ENCODE measurements around the gene LIME1. TPM values are rescaled to one million over a fixed set of nuclear protein-coding genes. Genes with fewer than 3 reads are reported as not detected.
A peak's percentile ranks its signal among the peaks of the same experiment; 100 is the strongest.

LIME1 gene
- total RNA-seq, 1 experiment from 2014 or later: 4.5 TPM

GRCh38 chr20:63696628-63697356, 39.7 kb upstream of the LIME1 start, which contains the start of gene TNFRSF6B (continued):
- TF ChIP-seq E2F4 (CRISPR knock-in tag; IDR thresholded peaks at IDR 0.05; ENCODE audit: borderline replicate concordance, low read depth) (no peak), NFE2L1 (CRISPR knock-in tag; IDR thresholded peaks at IDR 0.05) (no peak), ZSCAN18 (CRISPR knock-in tag; IDR thresholded peaks at IDR 0.05) (no peak), HMGXB4 (CRISPR knock-in tag; IDR thresholded peaks at IDR 0.05) (0 out of 2 replicates have a peak, but pooled peaks have one; percentile 8), CTCF (IDR thresholded peaks at IDR 0.05) (no peak), SP1 (CRISPR knock-in tag; conservative IDR thresholded peaks at IDR 0.05) (peak; percentile 48; the same call in 1 of the 2 replicates), IRF2 (CRISPR knock-in tag; IDR thresholded peaks at IDR 0.05; ENCODE audit: borderline replicate concordance, low read depth) (no peak), SOX15 (CRISPR knock-in tag; IDR thresholded peaks at IDR 0.05) (no peak), ZNF138 (CRISPR knock-in tag; conservative IDR thresholded peaks at IDR 0.05) (peak; percentile 24; the same call in 1 of the 2 replicates), FOXJ3 (CRISPR knock-in tag; IDR thresholded peaks at IDR 0.05; ENCODE audit: borderline replicate concordance) (no peak), TEAD1 (CRISPR knock-in tag; IDR thresholded peaks at IDR 0.05) (0 out of 2 replicates have a peak, but pooled peaks have one; percentile 48), ATF1 (CRISPR knock-in tag; IDR thresholded peaks at IDR 0.05) (0 out of 2 replicates have a peak, but pooled peaks have one; percentile 37), TCF7 (CRISPR knock-in tag; IDR thresholded peaks at IDR 0.05; ENCODE audit: low read depth) (no peak), SMAD3 (CRISPR knock-in tag; IDR thresholded peaks at IDR 0.05; ENCODE audit: borderline replicate concordance) (no peak), PRRX2 (CRISPR knock-in tag; IDR thresholded peaks at IDR 0.05) (no peak; the same call in 1 of the 2 replicates), AR (CRISPR knock-in tag; IDR thresholded peaks at IDR 0.05) (no peak), ZNF219 (CRISPR knock-in tag; IDR thresholded peaks at IDR 0.05; ENCODE audit: borderline replicate concordance) (no peak), ARID4B (CRISPR knock-in tag; IDR thresholded peaks at IDR 0.05; ENCODE audit: borderline replicate concordance) (peak; percentile 79; the same call in 1 of the 2 replicates), ZNF671 (CRISPR knock-in tag; IDR thresholded peaks at IDR 0.05) (0 out of 2 replicates have a peak, but pooled peaks have one; percentile 34), ZNF232 (CRISPR knock-in tag; IDR thresholded peaks at IDR 0.05) (no peak), ZNF512 (CRISPR knock-in tag; IDR thresholded peaks at IDR 0.05; ENCODE audit: borderline replicate concordance) (no peak), NR1H2 (CRISPR knock-in tag; IDR thresholded peaks at IDR 0.05) (0 out of 2 replicates have a peak, but pooled peaks have one; percentile 50), GABPB1 (CRISPR knock-in tag; IDR thresholded peaks at IDR 0.05) (no peak)

Data from WTC11 (cell line).